ENCODE data around the gene HADHA. TPM values are rescaled to one million over a fixed set of nuclear protein-coding genes. Genes with fewer than 3 reads are reported as not detected.

Gene HADHA
- polyA plus RNA-seq, 1 donor (not counting 4 experiments of a cell fraction or from before 2014, with no cell fraction given): 150 TPM

DNA sequence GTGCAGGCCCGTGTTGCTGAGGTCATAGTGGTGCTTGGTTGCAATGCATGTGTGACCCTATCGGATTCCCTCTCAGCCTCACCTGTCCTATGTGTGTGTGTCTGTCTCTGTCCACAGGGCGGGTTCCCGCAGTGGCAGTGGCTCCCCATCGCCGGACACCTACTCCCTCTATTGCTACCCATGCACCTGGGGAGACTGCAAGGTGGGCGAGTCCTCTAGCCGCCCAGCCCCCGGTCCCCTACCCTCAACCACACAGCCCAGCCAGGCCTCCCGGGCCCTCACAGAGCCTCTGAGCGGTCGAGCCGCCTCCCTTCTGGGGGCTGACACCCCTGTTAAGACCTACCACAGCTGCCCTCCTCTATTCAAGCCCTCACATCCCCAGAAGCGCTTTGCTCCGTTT lies 57.3 kb downstream of the HADHA start:
- Histone ChIP-seq H4K20me1 (ENCODE audit: control insufficient read depth, extremely low read depth, insufficient read depth, low read length) (no peaks in the 10 kb centered on the region), H3K9ac (ENCODE audit: control insufficient read depth, extremely low read depth, insufficient read depth, low read length) (no peak overlapping the region), H3K9me1 (ENCODE audit: control insufficient read depth, extremely low read depth, insufficient read depth, low read length) (no peaks in the 10 kb centered on the region), H3K27me3 (ENCODE audit: control insufficient read depth, extremely low read depth, insufficient read depth, low read length) (no peaks in the 10 kb centered on the region), H3K4me3 (ENCODE audit: control insufficient read depth in 2 of 3, extremely low read depth in 1 of 3, insufficient read depth in 2 of 3, low read depth in 1 of 3, low read length in 3 of 3) (no peak overlapping the region), H3K27ac (ENCODE audit: control insufficient read depth, insufficient read depth, low read length) (no peak overlapping the region), H3K4me1 (ENCODE audit: control insufficient read depth, extremely low read depth, insufficient read depth, low read length) (no peaks in the 10 kb centered on the region), H3K79me2 (ENCODE audit: control insufficient read depth, insufficient read depth, low read length) (no peaks in the 10 kb centered on the region), H2AFZ (ENCODE audit: control insufficient read depth, low read length) (no peak overlapping the region), H3K4me2 (ENCODE audit: control insufficient read depth, extremely low read depth, insufficient read depth, low read depth, low read length) (no peak overlapping the region), H3K9me3 (ENCODE audit: control insufficient read depth, low read depth, low read length) (no peaks in the 10 kb centered on the region), H3K36me3 (ENCODE audit: control insufficient read depth in 2 of 2, extremely low read depth in 1 of 2, insufficient read depth in 2 of 2, low read length in 2 of 2) (peaks cover 2 to 8% of the 10 kb centered on the region in 2 experiments)
- FAIRE-seq: no peak
- no peak for DNase-seq (ENCODE audit: low read depth, low spot score)
- dilution Hi-C loops (cut with MboI; ENCODE audit: extremely low pct_ligation_motif_present, low sequenced_read_pairs): no loop called here
- no peak for TF ChIP-seq EZH2 (IDR thresholded peaks at IDR 0.05; ENCODE audit: low read length)

DNA sequence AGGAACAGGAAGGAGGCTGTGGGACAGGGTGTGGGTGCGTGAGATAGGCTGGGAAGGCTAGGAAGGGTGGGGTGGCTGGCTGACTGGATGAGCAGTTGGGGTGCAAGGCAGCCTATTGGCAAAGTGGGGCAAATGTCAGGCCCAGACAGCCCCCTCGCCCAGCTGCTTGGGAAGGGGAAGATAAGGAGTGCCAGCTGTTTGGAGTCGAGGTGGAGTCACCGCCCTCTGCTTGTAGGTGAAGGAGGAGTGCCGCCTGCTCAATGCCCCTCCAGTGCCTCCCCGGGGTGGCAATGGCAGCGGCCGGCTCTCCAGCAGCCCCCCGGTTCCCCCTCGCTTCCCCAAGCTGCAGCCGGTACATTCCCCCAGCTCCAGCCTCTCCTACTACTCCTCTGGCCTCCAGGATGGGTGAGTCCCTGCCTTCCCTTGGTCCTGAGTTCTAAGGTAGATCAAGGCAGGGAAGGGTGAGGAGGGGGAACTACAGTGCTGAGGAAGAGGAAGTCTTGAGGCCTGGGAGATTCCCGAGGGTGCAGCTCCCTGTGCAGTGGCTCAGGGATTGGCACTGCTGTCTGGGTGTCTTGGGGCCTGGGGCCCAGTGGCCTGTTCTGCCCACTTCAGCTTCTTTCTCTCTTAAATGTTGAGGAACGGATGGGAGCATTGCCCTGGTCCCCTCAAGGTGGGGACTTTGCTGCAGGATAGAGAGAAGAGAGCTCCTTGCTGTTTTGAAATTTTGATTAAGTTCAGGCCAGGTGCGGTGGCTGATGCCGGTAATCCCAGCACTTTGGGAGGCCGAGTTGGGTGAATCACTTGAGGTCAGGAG lies 58.3 kb downstream of the HADHA start:
- Histone ChIP-seq H3K9me1 (ENCODE audit: control insufficient read depth, extremely low read depth, insufficient read depth, low read length) (no peaks in the 10 kb centered on the region), H3K27me3 (ENCODE audit: control insufficient read depth, extremely low read depth, insufficient read depth, low read length) (no peaks in the 10 kb centered on the region), H3K79me2 (ENCODE audit: control insufficient read depth, insufficient read depth, low read length) (no peaks in the 10 kb centered on the region), H3K9ac (ENCODE audit: control insufficient read depth, extremely low read depth, insufficient read depth, low read length) (no peak overlapping the region), H3K4me2 (ENCODE audit: control insufficient read depth, extremely low read depth, insufficient read depth, low read depth, low read length) (no peak overlapping the region), H3K36me3 (ENCODE audit: control insufficient read depth in 2 of 2, extremely low read depth in 1 of 2, insufficient read depth in 2 of 2, low read length in 2 of 2) (peaks cover 2 to 8% of the 10 kb centered on the region in 2 experiments), H3K27ac (ENCODE audit: control insufficient read depth, insufficient read depth, low read length) (no peak overlapping the region), H3K9me3 (ENCODE audit: control insufficient read depth, low read depth, low read length) (no peaks in the 10 kb centered on the region), H3K4me1 (ENCODE audit: control insufficient read depth, extremely low read depth, insufficient read depth, low read length) (no peaks in the 10 kb centered on the region), H3K4me3 (ENCODE audit: control insufficient read depth in 2 of 3, extremely low read depth in 1 of 3, insufficient read depth in 2 of 3, low read depth in 1 of 3, low read length in 3 of 3) (no peak overlapping the region), H4K20me1 (ENCODE audit: control insufficient read depth, extremely low read depth, insufficient read depth, low read length) (no peaks in the 10 kb centered on the region), H2AFZ (ENCODE audit: control insufficient read depth, low read length) (no peak overlapping the region)
- no peak for DNase-seq (ENCODE audit: low read depth, low spot score)
- FAIRE-seq: no peak
- TF ChIP-seq, protein P1, sequence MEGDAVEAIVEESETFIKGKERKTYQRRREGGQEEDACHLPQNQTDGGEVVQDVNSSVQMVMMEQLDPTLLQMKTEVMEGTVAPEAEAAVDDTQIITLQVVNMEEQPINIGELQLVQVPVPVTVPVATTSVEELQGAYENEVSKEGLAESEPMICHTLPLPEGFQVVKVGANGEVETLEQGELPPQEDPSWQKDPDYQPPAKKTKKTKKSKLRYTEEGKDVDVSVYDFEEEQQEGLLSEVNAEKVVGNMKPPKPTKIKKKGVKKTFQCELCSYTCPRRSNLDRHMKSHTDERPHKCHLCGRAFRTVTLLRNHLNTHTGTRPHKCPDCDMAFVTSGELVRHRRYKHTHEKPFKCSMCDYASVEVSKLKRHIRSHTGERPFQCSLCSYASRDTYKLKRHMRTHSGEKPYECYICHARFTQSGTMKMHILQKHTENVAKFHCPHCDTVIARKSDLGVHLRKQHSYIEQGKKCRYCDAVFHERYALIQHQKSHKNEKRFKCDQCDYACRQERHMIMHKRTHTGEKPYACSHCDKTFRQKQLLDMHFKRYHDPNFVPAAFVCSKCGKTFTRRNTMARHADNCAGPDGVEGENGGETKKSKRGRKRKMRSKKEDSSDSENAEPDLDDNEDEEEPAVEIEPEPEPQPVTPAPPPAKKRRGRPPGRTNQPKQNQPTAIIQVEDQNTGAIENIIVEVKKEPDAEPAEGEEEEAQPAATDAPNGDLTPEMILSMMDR (optimal IDR thresholded peaks at IDR 0.05 in 1 of 3, IDR thresholded peaks at IDR 0.05 in 1 of 3, conservative IDR thresholded peaks at IDR 0.05 in 1 of 3; ENCODE audit: extremely low read depth in 1 of 3, insufficient read depth in 2 of 3, low read length in 3 of 3): no peak
- TF ChIP-seq EZH2 (IDR thresholded peaks at IDR 0.05; ENCODE audit: low read length): no peak
- dilution Hi-C loops (cut with MboI; ENCODE audit: extremely low pct_ligation_motif_present, low sequenced_read_pairs): no loop called here

Measured in keratinocyte (primary cell).